GM23248 (cell line): ENCODE measurements around the gene DAB2IP. TPM values are rescaled to one million over a fixed set of nuclear protein-coding genes. Genes with fewer than 3 reads are reported as not detected.

Source experiments
- DNase-seq: peaks from one replicate; pipeline ENCODE4 v3.0.0-alpha.2; 2015
- H2AFZ ChIP-seq: fragments of 200-600 bp; sonication (generic); 2 replicates; pipeline ENCODE4 v1.6.1; 2016; ENCODE audit warnings: antibody characterized with exemption
- H3F3A ChIP-seq: fragments of 200-600 bp; sonication (generic); 2 replicates; pipeline ENCODE4 v1.6.1; 2016; ENCODE audit warnings: mild to moderate bottlenecking, antibody characterized with exemption, mixed run types; ENCODE audit not compliant: insufficient read depth
- H3K27ac ChIP-seq: fragments of 200-600 bp; sonication (generic); 2 replicates; pipeline ENCODE4 v1.5.1; 2016; ENCODE audit warnings: mild to moderate bottlenecking
- H3K27me3 ChIP-seq: fragments of 200-600 bp; sonication (generic); replicated peaks from 2 replicates; pipeline ENCODE4 v1.6.1; 2016; ENCODE audit warnings: mild to moderate bottlenecking; ENCODE audit not compliant: insufficient read depth
- H3K36me3 ChIP-seq: fragments of 200-600 bp; sonication (generic); 2 replicates; pipeline ENCODE4 v1.6.1; 2016; ENCODE audit warnings: low read depth, mild to moderate bottlenecking
- H3K4me1 ChIP-seq: fragments of 200-600 bp; sonication (generic); 2 replicates; pipeline ENCODE4 v1.6.1; 2016; ENCODE audit warnings: mild to moderate bottlenecking; ENCODE audit not compliant: insufficient read depth
- H3K4me2 ChIP-seq: fragments of 200-600 bp; sonication (generic); one replicate; pipeline ENCODE4 v1.6.1; 2016; ENCODE audit warnings: mild to moderate bottlenecking; ENCODE audit not compliant: unreplicated experiment
- H3K4me3 ChIP-seq: fragments of 200-600 bp; sonication (generic); 2 replicates; pipeline ENCODE4 v1.5.1; 2016; ENCODE audit warnings: mild to moderate bottlenecking
- H3K79me2 ChIP-seq: fragments of 200-600 bp; sonication (generic); 2 replicates; pipeline ENCODE4 v1.6.1; 2016; ENCODE audit warnings: mild to moderate bottlenecking; ENCODE audit not compliant: insufficient read depth
- H3K9ac ChIP-seq: fragments of 200-600 bp; sonication (generic); 2 replicates; pipeline ENCODE4 v1.6.1; 2016; ENCODE audit warnings: mild to moderate bottlenecking
- H3K9me2 ChIP-seq: fragments of 200-600 bp; sonication (generic); 2 replicates; pipeline ENCODE4 v1.6.1; 2016; ENCODE audit warnings: mixed run types, mild to moderate bottlenecking, moderate library complexity; ENCODE audit not compliant: insufficient read depth
- H3K9me3 ChIP-seq: fragments of 200-600 bp; sonication (generic); one replicate; pipeline ENCODE4 v1.6.1; 2017; ENCODE audit warnings: low read depth
- H4K20me1 ChIP-seq: fragments of 200-600 bp; sonication (generic); 2 replicates; pipeline ENCODE4 v1.6.0; 2016; ENCODE audit not compliant: insufficient read depth
- EZH2 ChIP-seq: fragments of 200-600 bp; sonication (generic); IDR thresholded peaks from 2 replicates; pipeline ENCODE4 v1.6.1; 2018; ENCODE audit warnings: antibody characterized with exemption, mild to moderate bottlenecking; ENCODE audit not compliant: insufficient read depth, poor library complexity, severe bottlenecking
- EZH2phosphoT487 ChIP-seq: fragments of 200-600 bp; sonication (generic); IDR thresholded peaks from 2 replicates; pipeline ENCODE4 v1.6.1; 2018; ENCODE audit warnings: antibody characterized with exemption, moderate library complexity, mild to moderate bottlenecking, low read depth; ENCODE audit not compliant: insufficient read depth
- WGBS, 2 experiments: methylation state at CpG; one replicate each; pipeline ENCODE4 v1.1.6; 2015 to 2017; ENCODE audit warnings: low lambda C conversion rate in 2 of 2, low coverage in 1 of 2; ENCODE audit errors: missing lambda C conversion rate in 2 of 2; 5-methylcytosine and 5-hydroxymethylcytosine counted together
- in situ Hi-C: fragments of 300-500 bp; cut with MboI; formaldehyde crosslinking; loops from 2 replicates; pipeline ENCODE4 v1.15.0; 2020
- polyA plus RNA-seq: library from polyadenylated mRNA; unstranded; fragments of >200 nt; fragmentation: Nextera tagmentation; extraction: Ambion mirVana; gene quantifications from 2 replicates; pipeline ENCODE4 v1.2.1, GENCODE V29; 2016
- total RNA-seq: library from RNA; depleted of rRNA; stranded (reverse); fragments of >200 nt; shearing (Covaris generic); gene quantifications from 2 replicates; pipeline ENCODE4 v1.2.3, GENCODE V29; 2014

DAB2IP gene
- total and polyA plus RNA-seq, 2 experiments from 2014 or later: 2.6 to 19.7 TPM

DNA sequence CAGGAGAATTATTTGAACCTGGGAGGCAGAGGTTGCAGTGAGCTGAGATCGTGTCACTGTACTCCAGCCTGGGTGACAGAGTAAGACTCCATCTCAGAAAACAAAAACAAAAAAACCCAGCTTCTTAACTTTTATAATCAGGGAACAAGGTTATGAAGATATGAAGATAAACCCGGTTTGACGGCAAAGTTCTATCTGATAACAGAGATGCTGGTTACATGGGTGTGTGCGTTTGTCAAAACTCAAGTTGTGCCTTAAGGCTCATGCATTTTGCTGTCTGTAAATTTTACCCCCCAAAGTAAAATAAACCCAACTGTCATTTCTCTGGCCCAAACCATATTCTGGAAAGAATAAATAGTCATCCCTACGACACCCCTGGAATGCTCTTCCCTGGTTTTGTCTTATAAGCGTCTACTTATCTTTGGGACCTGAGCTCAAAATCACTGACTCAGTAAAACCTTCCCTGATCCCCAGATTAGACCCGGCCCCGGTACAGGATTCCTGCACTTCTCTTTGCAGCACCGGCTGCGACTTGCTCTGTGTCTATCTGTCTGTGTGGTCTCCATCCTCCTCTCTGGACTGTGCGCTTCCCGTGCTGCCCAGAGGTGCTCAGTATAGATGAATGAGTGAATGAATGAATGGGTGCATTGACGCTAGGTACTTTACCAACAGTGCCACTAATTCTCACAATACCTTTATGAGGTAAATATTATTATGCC is 172.2 kb downstream of the DAB2IP start:
- Histone ChIP-seq H3K79me2 (no peaks in the 10 kb centered on the region), H3F3A (no peaks in the 10 kb centered on the region), H3K36me3 (no peaks in the 10 kb centered on the region), H2AFZ (no peak overlapping the region), H3K27ac (no peak overlapping the region), H3K4me1 (peaks cover 10% of the 10 kb centered on the region), H3K9me2 (no peaks in the 10 kb centered on the region), H3K27me3 (no peaks in the 10 kb centered on the region), H3K4me2 (no peak overlapping the region), H3K9me3 (no peaks in the 10 kb centered on the region), H3K4me3 (no peak overlapping the region), H3K9ac (no peak overlapping the region), H4K20me1 (no peaks in the 10 kb centered on the region)
- in situ Hi-C loops: no loop called here
- DNase-seq: no peak
- TF ChIP-seq EZH2: no peak
- TF ChIP-seq EZH2phosphoT487: no peak
- 97 to 98% methylated on average over 13 of the region's 13 CpGs for WGBS, 2 experiments

DNA sequence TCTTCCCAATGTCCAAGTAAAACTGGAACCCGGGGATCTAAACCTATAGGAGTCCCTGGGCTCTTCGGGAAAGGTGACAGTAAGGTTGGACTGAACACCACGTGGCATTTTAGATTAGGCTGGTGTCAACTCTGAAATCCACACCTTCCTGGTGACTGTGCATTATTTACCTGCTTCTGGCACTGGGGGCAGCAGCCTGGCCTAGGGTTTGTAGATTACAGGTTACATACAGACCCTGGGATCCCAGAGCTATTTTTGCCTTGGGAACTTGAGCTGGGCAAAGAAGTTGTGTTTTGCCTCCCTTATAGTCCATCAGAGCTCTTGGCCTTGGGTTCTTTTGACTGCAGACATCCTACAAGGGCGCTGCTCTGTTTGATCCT is 173.2 kb downstream of the DAB2IP start:
- in situ Hi-C loops: no loop called here
- Histone ChIP-seq H2AFZ (no peak overlapping the region), H3K9me3 (no peaks in the 10 kb centered on the region), H3K9ac (no peak overlapping the region), H3K4me1 (peaks cover 7% of the 10 kb centered on the region), H4K20me1 (no peaks in the 10 kb centered on the region), H3K79me2 (no peaks in the 10 kb centered on the region), H3K4me3 (no peak overlapping the region), H3K4me2 (no peak overlapping the region), H3F3A (no peaks in the 10 kb centered on the region), H3K27me3 (no peaks in the 10 kb centered on the region), H3K9me2 (no peaks in the 10 kb centered on the region), H3K27ac (no peak overlapping the region), H3K36me3 (no peaks in the 10 kb centered on the region)
- no peak for TF ChIP-seq EZH2phosphoT487
- no peak for TF ChIP-seq EZH2
- no peak for DNase-seq
- WGBS, 2 experiments: 76 to 77% methylated on average over 4 of the region's 4 CpGs

DNA sequence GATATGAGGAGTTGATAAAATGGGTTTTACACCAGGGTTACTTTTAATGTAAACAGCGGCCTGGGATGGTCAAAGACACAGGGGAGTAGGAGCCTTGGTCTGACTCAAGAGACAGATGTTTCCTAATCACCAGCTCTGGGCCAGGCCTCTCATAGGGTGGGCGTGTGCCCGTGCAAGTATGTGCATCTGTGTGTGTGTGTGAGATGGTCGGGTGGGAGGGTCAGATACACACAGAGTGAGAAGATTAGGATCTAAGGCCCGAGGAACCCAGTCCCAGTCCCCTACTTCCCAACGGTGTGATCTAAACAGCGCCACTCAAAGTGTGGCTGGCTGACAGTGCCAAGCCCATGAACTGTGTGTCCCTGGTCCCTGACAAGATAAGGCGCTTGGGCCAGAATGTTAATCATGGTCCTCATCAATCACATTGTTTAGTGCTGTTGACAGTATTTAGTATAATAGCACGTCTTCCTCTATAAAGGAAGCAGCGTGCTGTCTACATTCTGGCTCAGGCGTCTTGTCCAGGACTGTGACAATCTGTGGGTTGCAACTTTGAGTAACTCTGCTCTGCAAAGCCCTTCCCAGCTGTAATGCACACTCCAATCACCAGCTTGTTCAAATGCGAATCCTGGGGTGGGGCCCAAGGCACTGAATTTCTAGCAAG is 173.7 kb downstream of the DAB2IP start:
- in situ Hi-C loops: no loop called here
- Histone ChIP-seq H3K4me1 (peaks cover 2% of the 10 kb centered on the region), H3K27me3 (no peaks in the 10 kb centered on the region), H3K4me3 (no peak overlapping the region), H3K9me2 (no peaks in the 10 kb centered on the region), H3K79me2 (no peaks in the 10 kb centered on the region), H3K27ac (no peak overlapping the region), H3K4me2 (no peak overlapping the region), H2AFZ (no peak overlapping the region), H4K20me1 (no peaks in the 10 kb centered on the region), H3K9ac (no peak overlapping the region), H3K36me3 (no peaks in the 10 kb centered on the region), H3F3A (no peaks in the 10 kb centered on the region), H3K9me3 (no peaks in the 10 kb centered on the region)
- WGBS, 2 experiments: 83 to 86% methylated on average over 12 of the region's 12 CpGs
- peak; percentile 14 for DNase-seq
- no peak for TF ChIP-seq EZH2phosphoT487
- TF ChIP-seq EZH2: no peak

DNA sequence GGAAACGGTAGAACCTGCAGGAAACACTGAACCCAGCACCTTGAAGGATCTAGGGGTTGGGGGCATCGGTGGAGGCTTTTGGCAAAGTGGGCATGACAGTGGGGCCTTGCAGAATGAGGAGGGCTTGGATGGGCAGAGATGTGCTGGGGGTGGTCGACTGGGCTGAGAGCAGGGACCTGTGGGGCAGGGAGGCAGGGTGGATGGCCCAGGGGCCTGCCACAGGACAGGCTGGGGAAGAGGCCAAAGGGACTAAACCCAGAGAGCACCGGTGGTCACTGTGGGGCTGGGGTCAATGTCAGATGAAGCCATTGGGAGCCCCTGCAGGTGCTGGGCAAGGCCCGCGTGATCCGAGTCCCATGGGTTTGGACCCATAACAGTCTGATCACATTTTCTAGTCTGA is 175.3 kb downstream of the DAB2IP start:
- Histone ChIP-seq H3K4me1 (no peaks in the 10 kb centered on the region), H3K27me3 (no peaks in the 10 kb centered on the region), H3K9me2 (no peaks in the 10 kb centered on the region), H3K9ac (no peak overlapping the region), H4K20me1 (no peaks in the 10 kb centered on the region), H3K27ac (no peak overlapping the region), H2AFZ (no peak overlapping the region), H3F3A (no peaks in the 10 kb centered on the region), H3K4me2 (no peak overlapping the region), H3K36me3 (no peaks in the 10 kb centered on the region), H3K4me3 (no peak overlapping the region), H3K9me3 (no peaks in the 10 kb centered on the region), H3K79me2 (no peaks in the 10 kb centered on the region)
- no peak for DNase-seq
- in situ Hi-C loops: no loop called here
- TF ChIP-seq EZH2phosphoT487: no peak
- TF ChIP-seq EZH2: no peak
- WGBS, 2 experiments: 85 to 93% methylated on average over 7 of the region's 7 CpGs
